Skeletal muscle cell (primary cell): Measurements from ENCODE around the gene PLOD1.
"Not testable (repeated sequence)": the region's sequence is repeated elsewhere in the genome, so short reads cannot be mapped to it uniquely, and the experiment has no call there.

Experiments used
- DNase-seq: peaks from one replicate; pipeline ENCODE4 v3.0.0-alpha.2; 2010; ENCODE audit warnings: low read depth
- H3K4me3 ChIP-seq: 2 replicates; pipeline ENCODE4 v1.5.1; 2011; ENCODE audit warnings: low read depth, mild to moderate bottlenecking, control low read depth, low read length, moderate library complexity

The PLOD1 gene

GRCh38 chr1:11910914-11911228 is 23.6 kb upstream of the PLOD1 start:
- H3K4me3 ChIP-seq, DNase-seq: not testable (repeated sequence)

- DNase-seq, result no peak
- no peak overlapping the region for H3K4me3 ChIP-seq
Observed at GRCh38 chr1:11912000-11912399, 22.5 kb upstream of the PLOD1 start.

- DNase-seq, H3K4me3 ChIP-seq: not testable (repeated sequence)
Observed at GRCh38 chr1:11912482-11913216, 21.9 kb upstream of the PLOD1 start.

- H3K4me3 ChIP-seq, result no peak overlapping the region
- no peak for DNase-seq
Observed at GRCh38 chr1:11913291-11913690, 21.2 kb upstream of the PLOD1 start.

- H3K4me3 ChIP-seq, result no peak overlapping the region
Observed at GRCh38 chr1:11914024-11914423, 20.5 kb upstream of the PLOD1 start.

DNA sequence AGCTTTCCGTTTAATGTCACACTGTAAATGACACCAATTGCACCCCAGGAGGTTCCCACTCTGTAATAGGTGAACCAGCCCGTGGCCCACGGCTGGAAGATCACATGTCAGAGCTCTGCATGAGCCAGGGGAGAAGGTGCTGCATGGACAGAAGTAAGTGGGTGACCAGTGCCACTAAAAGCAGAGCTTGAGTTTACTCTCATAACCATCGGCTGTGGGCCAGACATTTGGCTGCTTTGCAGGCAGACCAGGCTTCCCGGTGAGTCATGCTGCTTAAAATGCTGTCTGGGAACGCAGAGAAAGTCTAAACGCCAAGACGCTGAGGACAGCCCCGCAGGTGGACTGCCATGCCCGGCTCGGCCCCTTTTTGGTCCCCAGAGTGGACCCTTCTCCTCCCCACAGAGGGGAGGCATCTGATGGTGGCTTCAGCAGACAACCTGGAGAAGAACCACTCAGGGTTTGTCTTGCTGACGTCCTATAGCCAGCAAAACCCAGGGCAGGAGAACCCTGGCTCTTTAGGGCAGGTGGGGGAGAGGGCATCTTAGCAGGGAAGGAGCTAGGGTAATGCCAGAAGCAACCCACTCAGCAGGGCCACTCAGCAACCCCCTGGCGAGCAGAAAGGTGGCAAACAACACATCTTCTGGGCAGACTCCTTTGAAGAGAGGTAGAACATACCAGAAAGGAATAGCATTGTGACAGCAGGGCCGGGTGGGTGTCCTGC is 15.6 kb upstream of the PLOD1 start:
- no peak overlapping the region for H3K4me3 ChIP-seq

More at GRCh38 chr1:11914024-11914423, 20.5 kb upstream of the PLOD1 start:
- no peak for DNase-seq

DNA sequence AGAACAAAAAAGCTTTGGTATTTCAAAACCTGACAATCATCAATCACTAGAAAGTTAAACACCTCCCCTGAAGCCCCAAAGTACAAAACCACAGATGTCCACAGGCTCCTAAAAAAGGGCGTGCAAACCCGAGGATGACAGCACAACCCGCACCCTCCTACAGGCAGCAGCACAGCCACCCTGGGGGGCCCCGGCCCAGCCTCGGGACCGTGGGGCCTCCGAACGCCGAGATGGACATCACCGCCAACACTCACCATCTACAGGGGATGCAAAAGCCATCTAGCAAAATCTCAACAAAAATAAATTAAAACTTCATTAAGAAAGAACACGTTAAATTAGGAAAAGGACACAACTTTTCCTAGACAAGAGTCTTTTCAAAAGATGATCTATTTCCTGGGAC is 14.9 kb upstream of the PLOD1 start:
- no peak for DNase-seq
- no peak overlapping the region for H3K4me3 ChIP-seq

More for the DNA sequence above, 15.6 kb upstream of the PLOD1 start:
- DNase-seq, result no peak

DNA sequence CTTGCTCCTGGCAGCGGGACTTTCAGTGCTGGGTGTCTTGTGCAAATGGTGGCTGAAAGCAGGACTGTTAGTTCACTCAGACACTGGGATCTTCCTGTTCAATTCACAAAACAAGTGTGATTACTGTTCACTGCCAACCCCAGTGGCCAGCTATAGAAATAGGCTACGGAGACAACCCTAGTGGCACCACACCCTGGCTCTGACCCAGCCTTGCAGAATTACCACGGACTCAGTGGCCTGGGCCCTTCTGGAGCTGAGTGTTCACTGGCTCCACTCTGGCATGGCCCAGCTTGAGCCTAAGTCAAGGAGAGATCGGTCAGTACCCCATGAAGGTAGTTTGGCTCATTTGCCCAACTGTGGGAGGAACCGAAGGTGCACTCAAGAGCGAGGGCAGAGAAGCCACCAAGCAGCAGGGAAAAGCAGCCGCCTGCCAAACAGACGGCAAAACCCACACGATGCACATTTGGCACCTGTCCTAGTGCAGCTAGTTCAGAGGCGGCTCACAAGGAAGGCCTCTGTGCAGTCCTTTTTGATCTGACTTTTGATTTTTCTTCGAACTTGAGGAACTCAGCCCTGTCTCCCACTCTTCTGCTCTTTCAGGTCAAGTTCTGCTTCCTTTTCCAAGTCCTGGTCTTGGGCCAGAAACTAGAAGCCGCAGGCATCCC is 14.1 kb upstream of the PLOD1 start:
- H3K4me3 ChIP-seq, result no peak overlapping the region

DNA sequence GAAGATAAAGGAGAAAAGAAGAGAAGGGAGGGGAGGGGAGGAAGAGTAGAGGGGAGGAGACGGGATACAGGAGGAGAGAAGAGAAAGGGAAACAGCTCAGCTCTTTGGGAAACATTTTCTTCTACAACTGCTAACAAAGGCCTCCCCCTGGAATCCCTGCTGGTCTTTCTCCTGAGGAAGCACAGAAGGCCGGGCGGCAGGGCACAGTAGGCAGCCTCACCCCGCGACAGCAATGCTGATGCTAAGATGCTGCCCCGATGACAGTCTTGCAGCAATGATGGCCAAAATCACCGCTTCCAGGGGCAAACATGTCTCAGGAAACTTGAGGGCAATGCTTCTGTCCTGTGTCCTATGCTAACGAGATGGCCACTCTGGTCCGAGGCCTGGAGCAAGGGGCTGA is 13.5 kb upstream of the PLOD1 start:
- DNase-seq, result no peak
- no peak overlapping the region for H3K4me3 ChIP-seq

More for the DNA sequence above, 14.1 kb upstream of the PLOD1 start:
- DNase-seq, result no peak

DNA sequence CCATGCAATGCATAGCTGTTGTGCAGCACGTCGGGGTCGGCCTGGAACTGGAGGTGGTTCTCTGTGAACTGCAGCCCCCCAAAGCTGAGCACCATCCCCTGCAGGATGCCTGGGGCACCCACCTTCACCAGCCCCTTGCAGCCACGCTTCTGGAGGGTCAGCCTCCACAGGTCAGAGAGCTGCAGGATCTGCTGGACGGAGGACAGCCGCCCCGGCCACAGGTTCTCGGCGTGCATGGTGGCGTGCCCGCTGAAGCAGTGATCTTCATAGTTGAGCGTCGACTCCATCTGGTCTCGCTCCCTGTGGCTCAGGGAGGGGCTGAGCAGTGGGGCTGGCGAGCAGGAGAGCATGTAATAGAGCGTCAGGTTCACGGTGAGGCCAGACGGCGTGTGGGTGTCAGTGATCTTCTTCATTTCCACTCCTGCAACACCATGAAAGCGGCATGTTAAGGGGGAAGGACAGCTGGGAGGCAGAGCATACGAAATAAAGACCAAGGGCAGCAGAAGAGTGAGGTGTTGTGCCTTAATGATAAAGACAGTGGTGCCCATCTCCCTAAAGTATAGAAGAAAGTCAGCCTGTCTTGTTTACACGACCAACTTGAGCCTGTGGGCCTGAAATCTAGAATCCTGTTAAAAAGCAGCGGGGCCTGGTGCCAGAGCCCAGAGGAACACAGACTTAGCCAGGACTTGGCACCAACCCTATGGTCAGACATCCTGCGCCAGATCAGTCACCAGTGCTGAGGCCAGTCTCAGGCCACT is 11.3 kb upstream of the PLOD1 start:
- H3K4me3 ChIP-seq, result no peak overlapping the region
- DNase-seq, result no peak

DNA sequence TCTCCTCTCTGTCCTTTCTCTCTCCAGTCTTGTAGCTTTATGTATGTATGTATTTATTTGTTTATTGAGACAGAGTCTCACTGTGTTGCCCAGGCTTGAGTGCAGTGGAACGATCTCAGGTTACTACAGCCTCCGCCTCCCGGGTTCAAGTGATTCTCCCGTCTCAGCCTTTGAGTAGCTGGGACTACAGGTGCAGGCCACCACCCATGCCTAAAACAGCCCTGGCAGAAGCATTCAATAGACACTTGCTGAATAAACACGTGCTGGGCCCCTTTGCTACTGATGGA is 10.7 kb upstream of the PLOD1 start:
- H3K4me3 ChIP-seq, result no peak overlapping the region
- no peak for DNase-seq

DNA sequence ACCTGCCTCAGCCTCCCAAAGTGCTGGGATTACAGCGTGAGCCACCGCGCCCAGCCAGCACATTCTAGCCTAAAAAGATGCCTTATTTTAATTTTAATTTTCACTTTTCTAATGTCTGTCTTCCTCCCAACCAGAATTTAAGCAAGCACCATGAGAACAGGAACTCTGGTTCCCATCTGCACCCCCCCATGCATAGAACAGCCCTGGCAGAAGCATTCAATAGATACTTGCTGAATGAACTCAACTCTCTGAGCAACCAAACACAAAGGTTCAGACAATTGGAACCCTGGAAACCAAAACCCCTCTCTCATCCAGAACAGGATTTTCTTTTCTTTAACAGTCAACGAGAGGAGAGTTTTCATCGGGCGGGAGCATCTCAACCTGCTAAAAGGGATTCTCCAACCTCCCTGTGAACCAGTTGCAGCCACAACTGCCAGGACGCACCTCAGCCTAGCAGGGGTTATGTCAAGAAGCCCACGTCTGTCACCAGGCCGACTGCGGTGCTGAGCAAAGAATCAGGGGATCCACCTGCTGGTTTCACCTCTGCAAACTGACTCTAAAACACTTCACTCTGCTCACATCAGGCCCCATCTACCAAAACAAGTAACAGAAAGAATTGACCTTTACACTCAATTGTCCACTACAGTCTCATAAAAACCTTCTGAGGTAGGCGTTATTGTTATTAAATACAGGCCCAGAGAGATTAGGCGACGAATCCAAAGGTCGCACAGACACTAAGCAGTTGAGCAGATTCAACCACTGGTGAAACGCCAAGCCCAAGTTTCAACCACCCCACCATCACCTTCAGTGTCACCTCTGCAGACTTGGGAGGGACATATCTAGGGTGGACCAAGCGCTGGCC is 10.0 kb upstream of the PLOD1 start:
- no peak for DNase-seq
- H3K4me3 ChIP-seq, result peak overlapping the region; percentile 55

DNA sequence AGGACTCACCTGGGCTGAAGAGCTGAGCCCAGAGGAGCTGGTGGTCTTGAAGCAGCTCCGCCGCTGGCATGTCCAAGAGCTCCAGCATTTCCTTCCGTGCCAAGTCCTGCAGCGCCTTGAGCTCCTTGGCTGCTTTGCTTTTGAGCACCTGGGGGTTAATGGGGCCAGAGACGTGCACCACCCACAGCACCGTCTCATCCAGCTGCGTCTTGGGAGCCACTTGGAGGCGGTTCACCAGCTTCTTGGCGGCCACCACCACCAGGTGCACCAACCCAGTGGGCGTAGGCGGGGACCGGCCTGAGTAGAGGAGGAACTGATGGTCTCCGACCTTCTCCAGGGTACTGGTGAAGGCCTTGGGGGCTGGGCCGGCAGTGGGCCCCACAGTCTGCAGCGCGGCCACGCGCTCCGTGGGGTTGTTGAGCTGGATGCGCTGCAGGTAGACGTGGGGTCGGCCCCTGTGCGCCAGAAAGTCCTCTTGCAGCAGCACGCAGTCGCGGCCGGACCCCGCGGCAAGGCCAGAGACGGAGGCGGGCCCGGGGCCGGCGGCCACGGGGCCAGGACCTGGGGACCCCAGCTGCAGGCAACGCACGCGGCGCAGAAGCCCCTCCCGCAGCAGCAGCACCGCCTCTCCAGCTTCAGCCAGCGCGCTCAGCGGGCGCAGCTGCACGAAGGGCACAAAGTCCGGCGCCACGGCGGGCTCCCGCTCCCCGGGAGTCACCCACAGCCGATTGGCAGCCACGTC is 9.2 kb upstream of the PLOD1 start:
- not testable (repeated sequence) for DNase-seq
- peak overlapping the region; percentile 55 for H3K4me3 ChIP-seq

- DNase-seq, result no peak
- H3K4me3 ChIP-seq, result peak overlapping the region; percentile 55
Observed at GRCh38 chr1:11925938-11926292, 8.6 kb upstream of the PLOD1 start.

- no peak for DNase-seq
- H3K4me3 ChIP-seq, result no peak overlapping the region
Observed at GRCh38 chr1:11927866-11928592, 6.5 kb upstream of the PLOD1 start.

DNA sequence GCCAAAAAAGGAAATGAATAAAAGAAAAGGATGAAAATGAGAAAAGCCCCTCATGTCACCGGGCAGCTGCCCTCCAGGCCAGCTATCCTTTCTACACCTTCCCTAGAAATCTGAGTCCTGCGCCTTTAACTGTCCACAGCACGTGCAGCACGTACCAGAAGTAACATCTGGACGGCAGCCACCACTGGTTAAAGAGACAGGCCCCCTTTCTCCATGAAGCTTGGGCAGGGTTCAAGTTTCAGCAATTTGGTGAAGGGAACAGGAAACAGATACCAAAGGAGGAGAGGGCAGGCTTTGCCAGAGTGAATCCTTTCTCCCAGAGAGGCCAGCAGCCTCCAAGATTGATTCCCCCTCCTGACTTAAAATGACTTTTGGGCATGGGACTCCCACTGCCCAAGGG is 4.7 kb upstream of the PLOD1 start:
- H3K4me3 ChIP-seq, result no peak overlapping the region
- DNase-seq, result no peak

GRCh38 chr1:11930571-11931445 is 3.7 kb upstream of the PLOD1 start:
- H3K4me3 ChIP-seq, result no peak overlapping the region
- DNase-seq, result no peak
